Measurements from ENCODE around the gene SLC9C2. TPM values are rescaled to one million over a fixed set of nuclear protein-coding genes. Genes with fewer than 3 reads are reported as not detected.

Gene SLC9C2
- total RNA-seq, 1 donor, result not detected

- Histone ChIP-seq H3K79me2 (ENCODE audit: insufficient read depth, low read length) (no peaks in the 10 kb centered on the region), H2AFZ (ENCODE audit: low read length) (no peak overlapping the region), H3K4me3 (ENCODE audit: insufficient read depth, low read length) (no peak overlapping the region), H3K27ac (ENCODE audit: low read depth, low read length) (no peak overlapping the region), H3K4me1 (ENCODE audit: insufficient read depth, low read length) (no peaks in the 10 kb centered on the region), H3K27me3 (ENCODE audit: insufficient read depth, low read length) (no peaks in the 10 kb centered on the region), H3K4me2 (ENCODE audit: insufficient read depth, low read length) (no peak overlapping the region), H3K9me3 (ENCODE audit: low read depth, low read length) (no peaks in the 10 kb centered on the region), H3K36me3 (ENCODE audit: insufficient read depth, low read length) (no peaks in the 10 kb centered on the region), H4K20me1 (ENCODE audit: insufficient read depth, low read length) (no peaks in the 10 kb centered on the region)
- no peak for DNase-seq (ENCODE audit: insufficient read length, low spot score, missing footprints)
- no peak for TF ChIP-seq CTCF (IDR thresholded peaks at IDR 0.05; ENCODE audit: extremely low read depth, low read depth, low read length)
Measured at GRCh38 chr1:173554541-173555250, 48.2 kb downstream of the SLC9C2 start.

GRCh38 chr1:173554089-173554488 is 48.8 kb downstream of the SLC9C2 start:
- no peaks in the 10 kb centered on the region for H3K36me3 ChIP-seq (ENCODE audit: insufficient read depth, low read length)
- H2AFZ ChIP-seq (ENCODE audit: low read length), result no peak overlapping the region
- no peaks in the 10 kb centered on the region for H3K4me1 ChIP-seq (ENCODE audit: insufficient read depth, low read length)
- H4K20me1 ChIP-seq (ENCODE audit: insufficient read depth, low read length), result no peaks in the 10 kb centered on the region
- no peaks in the 10 kb centered on the region for H3K27me3 ChIP-seq (ENCODE audit: insufficient read depth, low read length)
- TF ChIP-seq CTCF (IDR thresholded peaks at IDR 0.05; ENCODE audit: extremely low read depth, low read depth, low read length), result no peak
- no peaks in the 10 kb centered on the region for H3K79me2 ChIP-seq (ENCODE audit: insufficient read depth, low read length)
- H3K27ac ChIP-seq (ENCODE audit: low read depth, low read length), result no peak overlapping the region
- DNase-seq (ENCODE audit: insufficient read length, low spot score, missing footprints), result no peak
- H3K4me3 ChIP-seq (ENCODE audit: insufficient read depth, low read length), result no peak overlapping the region
- H3K4me2 ChIP-seq (ENCODE audit: insufficient read depth, low read length), result no peak overlapping the region
- no peaks in the 10 kb centered on the region for H3K9me3 ChIP-seq (ENCODE audit: low read depth, low read length)

DNA sequence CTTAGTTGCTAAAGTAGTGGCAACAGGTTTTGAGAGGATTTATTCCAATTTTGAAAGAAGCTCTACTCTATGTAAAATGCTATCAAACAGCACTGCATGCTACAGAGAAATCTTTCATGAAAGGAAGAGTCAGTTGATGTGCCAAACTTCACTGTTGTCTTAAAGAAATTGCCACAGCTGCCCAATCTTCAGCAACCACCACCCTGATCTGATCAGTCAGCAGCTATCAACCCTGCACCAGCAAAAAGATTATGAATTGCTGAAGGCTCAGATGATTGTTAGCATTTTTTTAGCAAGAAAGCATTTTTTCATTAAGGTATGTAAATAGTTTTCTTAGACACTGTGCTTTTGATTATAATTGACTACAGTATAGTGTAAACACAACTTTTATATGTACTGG is 49.6 kb downstream of the SLC9C2 start:
- Histone ChIP-seq H3K79me2 (ENCODE audit: insufficient read depth, low read length) (no peaks in the 10 kb centered on the region), H3K27me3 (ENCODE audit: insufficient read depth, low read length) (no peaks in the 10 kb centered on the region), H3K4me3 (ENCODE audit: insufficient read depth, low read length) (no peak overlapping the region), H4K20me1 (ENCODE audit: insufficient read depth, low read length) (no peaks in the 10 kb centered on the region), H3K36me3 (ENCODE audit: insufficient read depth, low read length) (no peaks in the 10 kb centered on the region), H3K4me1 (ENCODE audit: insufficient read depth, low read length) (no peaks in the 10 kb centered on the region), H3K27ac (ENCODE audit: low read depth, low read length) (no peak overlapping the region), H2AFZ (ENCODE audit: low read length) (no peak overlapping the region), H3K9me3 (ENCODE audit: low read depth, low read length) (no peaks in the 10 kb centered on the region), H3K4me2 (ENCODE audit: insufficient read depth, low read length) (no peak overlapping the region)
- no peak for DNase-seq (ENCODE audit: insufficient read length, low spot score, missing footprints)
- no peak for TF ChIP-seq CTCF (IDR thresholded peaks at IDR 0.05; ENCODE audit: extremely low read depth, low read depth, low read length)

- TF ChIP-seq CTCF (IDR thresholded peaks at IDR 0.05; ENCODE audit: extremely low read depth, low read depth, low read length), result no peak
- Histone ChIP-seq H3K36me3 (ENCODE audit: insufficient read depth, low read length) (no peaks in the 10 kb centered on the region), H3K27me3 (ENCODE audit: insufficient read depth, low read length) (no peaks in the 10 kb centered on the region), H3K79me2 (ENCODE audit: insufficient read depth, low read length) (no peaks in the 10 kb centered on the region), H3K4me2 (ENCODE audit: insufficient read depth, low read length) (no peak overlapping the region), H4K20me1 (ENCODE audit: insufficient read depth, low read length) (no peaks in the 10 kb centered on the region), H2AFZ (ENCODE audit: low read length) (no peak overlapping the region), H3K4me1 (ENCODE audit: insufficient read depth, low read length) (no peaks in the 10 kb centered on the region), H3K27ac (ENCODE audit: low read depth, low read length) (no peak overlapping the region), H3K9me3 (ENCODE audit: low read depth, low read length) (no peaks in the 10 kb centered on the region), H3K4me3 (ENCODE audit: insufficient read depth, low read length) (no peak overlapping the region)
- DNase-seq (ENCODE audit: insufficient read length, low spot score, missing footprints), result no peak
Measured at GRCh38 chr1:173551699-173552098, 51.2 kb downstream of the SLC9C2 start.
